Measurements from ENCODE around the gene AIRE. TPM values are rescaled to one million over a fixed set of nuclear protein-coding genes. Genes with fewer than 3 reads are reported as not detected.

The AIRE gene
- polyA plus RNA-seq, 1 donor from 2014 or later = not detected

DNA sequence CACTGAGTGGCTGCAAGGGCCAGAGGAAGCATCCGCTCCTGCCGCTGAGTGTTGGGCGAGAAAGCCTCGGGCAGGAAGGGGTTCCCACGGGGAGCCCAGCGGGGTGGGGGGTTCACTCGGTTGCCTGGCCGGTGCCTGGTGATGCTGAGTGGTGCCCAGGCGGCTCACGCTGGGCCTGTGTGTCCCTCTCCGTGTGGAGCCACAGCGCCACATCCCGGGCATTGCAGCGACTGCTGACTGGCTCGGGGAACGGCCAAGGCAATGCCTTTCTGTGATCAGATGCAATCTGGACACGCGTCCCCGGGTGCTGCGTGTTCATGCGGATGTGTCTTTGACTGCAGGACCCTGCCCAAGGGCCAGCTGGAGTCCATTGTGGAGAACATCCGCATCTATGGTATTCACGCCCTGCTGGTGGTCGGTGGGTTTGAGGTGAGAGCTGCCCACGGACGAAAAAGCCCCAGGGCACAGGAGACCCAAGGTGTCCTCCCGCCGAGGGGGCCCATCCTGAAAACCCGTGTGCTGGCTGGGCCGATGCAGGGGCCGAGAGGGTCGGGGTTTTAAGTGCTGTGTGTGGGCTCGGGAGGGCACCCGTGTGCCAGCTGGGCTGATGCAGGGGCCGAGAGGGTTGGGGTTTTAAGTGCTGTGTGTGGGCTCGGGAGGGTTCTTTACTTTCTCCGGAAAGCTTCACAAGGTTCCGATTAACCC lies 37.1 kb downstream of the AIRE start:
- Histone ChIP-seq H2AFZ (ENCODE audit: low read depth, low read length) (no peak overlapping the region), H3K9me3 (ENCODE audit: low read length) (no peaks in the 10 kb centered on the region), H3K4me2 (ENCODE audit: low read length) (no peak overlapping the region), H3K27me3 (ENCODE audit: insufficient read depth, low read depth, low read length) (no peaks in the 10 kb centered on the region), H3K79me2 (replicated peaks; ENCODE audit: insufficient read depth, low read length) (no peaks in the 10 kb centered on the region), H3K9ac (ENCODE audit: low read length) (no peak overlapping the region), H3K9me2 (ENCODE audit: insufficient read depth, low read length) (no peaks in the 10 kb centered on the region), H3K27ac (ENCODE audit: low read length) (no peak overlapping the region), H3K36me3 (ENCODE audit: insufficient read depth, low read length) (no peaks in the 10 kb centered on the region), H3F3A (ENCODE audit: insufficient read depth, low read length, poor library complexity, severe bottlenecking) (no peaks in the 10 kb centered on the region), H3K4me3 (ENCODE audit: low read length) (no peak overlapping the region), H4K20me1 (ENCODE audit: insufficient read depth) (no peaks in the 10 kb centered on the region)
- TF ChIP-seq TAF1 (IDR thresholded peaks at IDR 0.05; ENCODE audit: low read depth) (no peak), POLR2AphosphoS5 (IDR thresholded peaks at IDR 0.05) (no peak), MXI1 (conservative IDR thresholded peaks at IDR 0.05; ENCODE audit: poor library complexity, severe bottlenecking) (no peak), SMC3 (conservative IDR thresholded peaks at IDR 0.05; ENCODE audit: poor library complexity) (no peak), RAD21 (conservative IDR thresholded peaks at IDR 0.05) (no peak), EP300 (conservative IDR thresholded peaks at IDR 0.05; ENCODE audit: poor library complexity, severe bottlenecking) (no peak), EZH2 (IDR thresholded peaks at IDR 0.05; ENCODE audit: borderline replicate concordance, insufficient read depth, low read length, poor library complexity, severe bottlenecking) (no peak)
- TF ChIP-seq, protein P1, sequence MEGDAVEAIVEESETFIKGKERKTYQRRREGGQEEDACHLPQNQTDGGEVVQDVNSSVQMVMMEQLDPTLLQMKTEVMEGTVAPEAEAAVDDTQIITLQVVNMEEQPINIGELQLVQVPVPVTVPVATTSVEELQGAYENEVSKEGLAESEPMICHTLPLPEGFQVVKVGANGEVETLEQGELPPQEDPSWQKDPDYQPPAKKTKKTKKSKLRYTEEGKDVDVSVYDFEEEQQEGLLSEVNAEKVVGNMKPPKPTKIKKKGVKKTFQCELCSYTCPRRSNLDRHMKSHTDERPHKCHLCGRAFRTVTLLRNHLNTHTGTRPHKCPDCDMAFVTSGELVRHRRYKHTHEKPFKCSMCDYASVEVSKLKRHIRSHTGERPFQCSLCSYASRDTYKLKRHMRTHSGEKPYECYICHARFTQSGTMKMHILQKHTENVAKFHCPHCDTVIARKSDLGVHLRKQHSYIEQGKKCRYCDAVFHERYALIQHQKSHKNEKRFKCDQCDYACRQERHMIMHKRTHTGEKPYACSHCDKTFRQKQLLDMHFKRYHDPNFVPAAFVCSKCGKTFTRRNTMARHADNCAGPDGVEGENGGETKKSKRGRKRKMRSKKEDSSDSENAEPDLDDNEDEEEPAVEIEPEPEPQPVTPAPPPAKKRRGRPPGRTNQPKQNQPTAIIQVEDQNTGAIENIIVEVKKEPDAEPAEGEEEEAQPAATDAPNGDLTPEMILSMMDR (IDR thresholded peaks at IDR 0.05; ENCODE audit: poor library complexity, severe bottlenecking) = no peak
- TF ChIP-seq, protein P2, sequence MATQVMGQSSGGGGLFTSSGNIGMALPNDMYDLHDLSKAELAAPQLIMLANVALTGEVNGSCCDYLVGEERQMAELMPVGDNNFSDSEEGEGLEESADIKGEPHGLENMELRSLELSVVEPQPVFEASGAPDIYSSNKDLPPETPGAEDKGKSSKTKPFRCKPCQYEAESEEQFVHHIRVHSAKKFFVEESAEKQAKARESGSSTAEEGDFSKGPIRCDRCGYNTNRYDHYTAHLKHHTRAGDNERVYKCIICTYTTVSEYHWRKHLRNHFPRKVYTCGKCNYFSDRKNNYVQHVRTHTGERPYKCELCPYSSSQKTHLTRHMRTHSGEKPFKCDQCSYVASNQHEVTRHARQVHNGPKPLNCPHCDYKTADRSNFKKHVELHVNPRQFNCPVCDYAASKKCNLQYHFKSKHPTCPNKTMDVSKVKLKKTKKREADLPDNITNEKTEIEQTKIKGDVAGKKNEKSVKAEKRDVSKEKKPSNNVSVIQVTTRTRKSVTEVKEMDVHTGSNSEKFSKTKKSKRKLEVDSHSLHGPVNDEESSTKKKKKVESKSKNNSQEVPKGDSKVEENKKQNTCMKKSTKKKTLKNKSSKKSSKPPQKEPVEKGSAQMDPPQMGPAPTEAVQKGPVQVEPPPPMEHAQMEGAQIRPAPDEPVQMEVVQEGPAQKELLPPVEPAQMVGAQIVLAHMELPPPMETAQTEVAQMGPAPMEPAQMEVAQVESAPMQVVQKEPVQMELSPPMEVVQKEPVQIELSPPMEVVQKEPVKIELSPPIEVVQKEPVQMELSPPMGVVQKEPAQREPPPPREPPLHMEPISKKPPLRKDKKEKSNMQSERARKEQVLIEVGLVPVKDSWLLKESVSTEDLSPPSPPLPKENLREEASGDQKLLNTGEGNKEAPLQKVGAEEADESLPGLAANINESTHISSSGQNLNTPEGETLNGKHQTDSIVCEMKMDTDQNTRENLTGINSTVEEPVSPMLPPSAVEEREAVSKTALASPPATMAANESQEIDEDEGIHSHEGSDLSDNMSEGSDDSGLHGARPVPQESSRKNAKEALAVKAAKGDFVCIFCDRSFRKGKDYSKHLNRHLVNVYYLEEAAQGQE (IDR thresholded peaks at IDR 0.05; ENCODE audit: borderline replicate concordance) = no peak

DNA sequence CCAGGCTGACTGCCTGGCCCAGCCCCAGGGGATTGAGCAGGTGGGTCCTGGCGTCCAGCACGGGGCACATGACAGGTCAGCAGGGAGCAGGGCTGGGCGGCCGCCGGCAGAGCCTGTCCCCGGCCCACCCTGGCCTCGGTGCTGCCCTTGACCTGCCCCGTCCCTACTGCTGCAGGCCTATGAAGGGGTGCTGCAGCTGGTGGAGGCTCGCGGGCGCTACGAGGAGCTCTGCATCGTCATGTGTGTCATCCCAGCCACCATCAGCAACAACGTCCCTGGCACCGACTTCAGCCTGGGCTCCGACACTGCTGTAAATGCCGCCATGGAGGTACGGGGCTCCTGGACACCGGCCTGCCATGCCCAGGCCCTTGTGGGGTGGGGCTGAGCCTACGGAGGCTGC lies 37.9 kb downstream of the AIRE start:
- Histone ChIP-seq H3K36me3 (ENCODE audit: insufficient read depth, low read length) (no peaks in the 10 kb centered on the region), H3K27ac (ENCODE audit: low read length) (no peak overlapping the region)

More for the DNA sequence above, 37.9 kb downstream of the AIRE start:
- Histone ChIP-seq H3K27me3 (ENCODE audit: insufficient read depth, low read depth, low read length) (no peaks in the 10 kb centered on the region), H3F3A (ENCODE audit: insufficient read depth, low read length, poor library complexity, severe bottlenecking) (no peaks in the 10 kb centered on the region), H2AFZ (ENCODE audit: low read depth, low read length) (no peak overlapping the region), H3K79me2 (replicated peaks; ENCODE audit: insufficient read depth, low read length) (no peaks in the 10 kb centered on the region), H3K9me3 (ENCODE audit: low read length) (no peaks in the 10 kb centered on the region), H4K20me1 (ENCODE audit: insufficient read depth) (no peaks in the 10 kb centered on the region), H3K4me3 (ENCODE audit: low read length) (no peak overlapping the region), H3K9ac (ENCODE audit: low read length) (no peak overlapping the region), H3K9me2 (ENCODE audit: insufficient read depth, low read length) (no peaks in the 10 kb centered on the region), H3K4me2 (ENCODE audit: low read length) (no peak overlapping the region)
- TF ChIP-seq SMC3 (conservative IDR thresholded peaks at IDR 0.05; ENCODE audit: poor library complexity) (no peak), POLR2AphosphoS5 (IDR thresholded peaks at IDR 0.05) (no peak), EP300 (conservative IDR thresholded peaks at IDR 0.05; ENCODE audit: poor library complexity, severe bottlenecking) (no peak), RAD21 (conservative IDR thresholded peaks at IDR 0.05) (no peak)
- TF ChIP-seq, protein P2 (IDR thresholded peaks at IDR 0.05; ENCODE audit: borderline replicate concordance) = no peak
